Liver (tissue), 9 donors: ENCODE data around the gene MARVELD3. TPM values are rescaled to one million over a fixed set of nuclear protein-coding genes. Genes with fewer than 3 reads are reported as not detected.
"Not testable (repeated sequence)": the region's sequence is repeated elsewhere in the genome, so short reads cannot be mapped to it uniquely, and the experiment has no call there.

ENCODE experiments used
- DNase-seq: peaks from one replicate; pipeline ENCODE4 v3.0.0-alpha.2; 2017; ENCODE audit warnings: low spot score
- H3K27ac ChIP-seq, 2 donors: one replicate each; pipeline ENCODE4 v1.7.0; 2013; ENCODE audit warnings: inconsistent platforms in 2 of 2, low read length in 2 of 2, control low read depth in 1 of 2, low read depth in 1 of 2, mild to moderate bottlenecking in 1 of 2
- H3K27me3 ChIP-seq, 4 donors: one replicate each; pipeline versions ENCODE4 v1.6.1 to v1.7.0; 2013; ENCODE audit warnings: low read length in 3 of 4, inconsistent platforms in 1 of 4, mild to moderate bottlenecking in 1 of 4, moderate library complexity in 1 of 4; ENCODE audit not compliant: control insufficient read depth in 4 of 4, insufficient read depth in 4 of 4
- H3K36me3 ChIP-seq, 4 donors: one replicate each; pipeline versions ENCODE4 v1.6.1 to v1.7.0; 2013; ENCODE audit warnings: low read length in 3 of 4, mild to moderate bottlenecking in 3 of 4, low read depth in 1 of 4, moderate library complexity in 1 of 4; ENCODE audit not compliant: control insufficient read depth in 4 of 4, insufficient read depth in 3 of 4
- H3K4me1 ChIP-seq, 4 donors: one replicate each; pipeline versions ENCODE4 v1.6.1 to v1.7.0; 2013; ENCODE audit warnings: low read length in 3 of 4, mild to moderate bottlenecking in 3 of 4, moderate library complexity in 1 of 4; ENCODE audit not compliant: control insufficient read depth in 4 of 4, insufficient read depth in 4 of 4
- H3K4me3 ChIP-seq, 3 donors: one replicate each; pipeline versions ENCODE4 v1.6.1 to v1.7.0; 2013; ENCODE audit warnings: low read length in 3 of 3, control low read depth in 1 of 3, low read depth in 1 of 3, mild to moderate bottlenecking in 1 of 3
- H3K9ac ChIP-seq, 2 donors: one replicate each; pipeline ENCODE4 v1.7.0; 2013; ENCODE audit warnings: low read length in 2 of 2, mild to moderate bottlenecking in 2 of 2, moderate library complexity in 2 of 2, control low read depth in 1 of 2, low read depth in 1 of 2
- H3K9me3 ChIP-seq, 4 donors: one replicate each; pipeline versions ENCODE4 v1.6.1 to v1.7.0; 2013; ENCODE audit warnings: low read length in 3 of 4; ENCODE audit not compliant: control insufficient read depth in 4 of 4
- CTCF ChIP-seq: fragments of 150-350 bp; IDR thresholded peaks from 2 replicates; pipeline ENCODE4 v1.5.1; 2017; ENCODE audit warnings: improper control_type of control experiment, low read depth, low read length; ENCODE audit not compliant: missing input control
- EGR1 ChIP-seq, 2 donors: IDR thresholded peaks; 2 replicates each; pipeline ENCODE4 v1.6.1; 2016 to 2018; ENCODE audit warnings: antibody characterized with exemption in 2 of 2, low read depth in 2 of 2
- FOXA1 ChIP-seq: IDR thresholded peaks from 2 replicates; pipeline ENCODE4 v1.6.1; 2016; ENCODE audit warnings: antibody characterized with exemption
- FOXA2 ChIP-seq: IDR thresholded peaks from 2 replicates; pipeline ENCODE4 v1.6.1; 2016; ENCODE audit warnings: antibody characterized with exemption
- GABPA ChIP-seq, 2 donors: IDR thresholded peaks in 1 of 2; conservative IDR thresholded peaks in 1 of 2; 2 replicates each; pipeline ENCODE4 v1.6.1; 2016; ENCODE audit warnings: antibody characterized with exemption in 2 of 2, mild to moderate bottlenecking in 1 of 2, moderate library complexity in 1 of 2
- HNF4A ChIP-seq, 2 donors: conservative IDR thresholded peaks; 2 replicates each; pipeline ENCODE4 v1.6.1; 2016; ENCODE audit warnings: antibody characterized with exemption in 2 of 2, mild to moderate bottlenecking in 2 of 2
- HNF4G ChIP-seq: IDR thresholded peaks from 2 replicates; pipeline ENCODE4 v1.6.1; 2016; ENCODE audit warnings: antibody characterized with exemption
- JUND ChIP-seq, 2 donors: IDR thresholded peaks; 2 replicates each; pipeline ENCODE4 v1.6.1; 2016; ENCODE audit warnings: antibody characterized with exemption in 2 of 2
- NR2F2 ChIP-seq: IDR thresholded peaks from 2 replicates; pipeline ENCODE4 v1.6.1; 2016; ENCODE audit warnings: antibody characterized with exemption
- RAD21 ChIP-seq, 2 donors: IDR thresholded peaks; 2 replicates each; pipeline ENCODE4 v1.6.1; 2016; ENCODE audit warnings: antibody characterized with exemption in 2 of 2, mild to moderate bottlenecking in 2 of 2
- RXRA ChIP-seq, 2 donors: IDR thresholded peaks; 2 replicates each; pipeline ENCODE4 v1.6.1; 2017 to 2018; ENCODE audit warnings: antibody characterized with exemption in 2 of 2, mild to moderate bottlenecking in 1 of 2
- SP1 ChIP-seq: IDR thresholded peaks from 2 replicates; pipeline ENCODE4 v1.6.1; 2018; ENCODE audit warnings: antibody characterized with exemption, mild to moderate bottlenecking
- TAF1 ChIP-seq: conservative IDR thresholded peaks from 2 replicates; pipeline ENCODE4 v1.6.1; 2016; ENCODE audit warnings: antibody characterized with exemption, mild to moderate bottlenecking
- YY1 ChIP-seq: IDR thresholded peaks from 2 replicates; pipeline ENCODE4 v1.6.1; 2016; ENCODE audit warnings: antibody characterized with exemption, mild to moderate bottlenecking
- ZBTB33 ChIP-seq: IDR thresholded peaks from 2 replicates; pipeline ENCODE4 v1.6.1; 2016; ENCODE audit warnings: antibody characterized with exemption
- WGBS: extraction: QIAGEN DNeasy Blood & Tissue Kit; methylation state at CpG from one replicate; pipeline ENCODE4 v1.1.7; 2013; 5-methylcytosine and 5-hydroxymethylcytosine counted together
- polyA plus RNA-seq, 2 donors: library from polyadenylated mRNA; stranded (reverse) in 1 of 2; unstranded in 1 of 2; fragments of 200-250 nt in 1 of 2; fragments of >200 nt in 1 of 2; fragmentation: Nextera tagmentation in 1 of 2; extraction: Ambion mirVana in 1 of 2; gene quantifications; one replicate each; pipeline versions ENCODE4 v1.2.1 to v1.2.3, GENCODE V29; 2013 to 2015
- total RNA-seq, 2 donors: library from RNA; depleted of rRNA; stranded (reverse); fragments of >200 nt; gene quantifications; one replicate each; pipeline ENCODE4 v1.2.3, GENCODE V29; 2014
- TF ChIP-seq, protein P1 (sequence below): IDR thresholded peaks from 2 replicates; pipeline ENCODE4 v1.6.1; 2016; ENCODE audit warnings: antibody characterized with exemption
- TF ChIP-seq, protein P2 (sequence below): IDR thresholded peaks from 2 replicates; pipeline ENCODE4 v1.6.1; 2016; ENCODE audit warnings: antibody characterized with exemption, mild to moderate bottlenecking
- TF ChIP-seq, protein P3 (sequence below): IDR thresholded peaks from 2 replicates; pipeline ENCODE4 v1.6.1; 2016; ENCODE audit warnings: antibody characterized with exemption
- donor health status: healthy.
- donor health status: healthy.
- donor health status: healthy.
- donor health status: healthy.
- donor health status: healthy.

The MARVELD3 gene
- total and polyA plus RNA-seq, 4 donors: 1.8 to 4.9 (median 4.1) TPM

DNA sequence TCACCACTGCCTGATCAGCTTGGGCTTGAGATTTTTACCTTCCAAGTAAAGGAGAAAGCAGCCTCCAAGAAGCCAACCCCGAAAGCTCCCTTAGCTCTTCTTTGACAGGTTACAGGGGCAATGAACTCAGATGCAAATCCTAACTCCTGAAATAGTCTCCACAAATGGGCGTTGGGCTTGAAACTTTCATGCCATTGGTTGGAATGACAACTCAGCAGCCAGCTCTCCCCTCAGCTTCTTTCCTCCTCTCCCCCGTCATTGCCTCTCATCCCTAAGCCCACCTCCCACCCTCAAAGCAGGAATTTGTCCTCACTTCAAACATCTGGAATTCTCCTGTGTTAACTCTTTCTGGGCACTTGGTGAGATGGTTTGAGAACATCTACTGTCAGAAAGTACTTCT is 49.0 kb upstream of the MARVELD3 start, which contains the start of gene TAT:
Gene TAT (minus strand): TSS at position 122 of the 400 bp plus-strand sequence. CDS start 677 bp downstream, outside the sequence.
- H3K27ac ChIP-seq: peak within 1 kb of the TSS; percentile 94 to 95
- H3K36me3 ChIP-seq: peaks cover 0 to 8% (median 2%) of the 10 kb centered on the region in 4 donors
- DNase-seq: no peak
- no peak for TF ChIP-seq GABPA (IDR thresholded peaks at IDR 0.05 in 1 of 2, conservative IDR thresholded peaks at IDR 0.05 in 1 of 2)
- TF ChIP-seq HNF4A (conservative IDR thresholded peaks at IDR 0.05): peak; percentile 71 to 80
- no peak for TF ChIP-seq ZBTB33
- TF ChIP-seq EGR1 (IDR thresholded peaks at IDR 0.05; ENCODE audit: low read depth in 2 of 2): peak in 1 of 2 donors; percentile 36
- peak; percentile 61 to 62 for TF ChIP-seq JUND (IDR thresholded peaks at IDR 0.05)
- peak; percentile 89 for TF ChIP-seq SP1
- TF ChIP-seq FOXA1: no peak
- TF ChIP-seq, protein P1, sequence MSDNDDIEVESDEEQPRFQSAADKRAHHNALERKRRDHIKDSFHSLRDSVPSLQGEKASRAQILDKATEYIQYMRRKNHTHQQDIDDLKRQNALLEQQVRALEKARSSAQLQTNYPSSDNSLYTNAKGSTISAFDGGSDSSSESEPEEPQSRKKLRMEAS: peak; percentile 57
- TF ChIP-seq RXRA (IDR thresholded peaks at IDR 0.05): peak; percentile 89 to 94
- TF ChIP-seq, protein P2, sequence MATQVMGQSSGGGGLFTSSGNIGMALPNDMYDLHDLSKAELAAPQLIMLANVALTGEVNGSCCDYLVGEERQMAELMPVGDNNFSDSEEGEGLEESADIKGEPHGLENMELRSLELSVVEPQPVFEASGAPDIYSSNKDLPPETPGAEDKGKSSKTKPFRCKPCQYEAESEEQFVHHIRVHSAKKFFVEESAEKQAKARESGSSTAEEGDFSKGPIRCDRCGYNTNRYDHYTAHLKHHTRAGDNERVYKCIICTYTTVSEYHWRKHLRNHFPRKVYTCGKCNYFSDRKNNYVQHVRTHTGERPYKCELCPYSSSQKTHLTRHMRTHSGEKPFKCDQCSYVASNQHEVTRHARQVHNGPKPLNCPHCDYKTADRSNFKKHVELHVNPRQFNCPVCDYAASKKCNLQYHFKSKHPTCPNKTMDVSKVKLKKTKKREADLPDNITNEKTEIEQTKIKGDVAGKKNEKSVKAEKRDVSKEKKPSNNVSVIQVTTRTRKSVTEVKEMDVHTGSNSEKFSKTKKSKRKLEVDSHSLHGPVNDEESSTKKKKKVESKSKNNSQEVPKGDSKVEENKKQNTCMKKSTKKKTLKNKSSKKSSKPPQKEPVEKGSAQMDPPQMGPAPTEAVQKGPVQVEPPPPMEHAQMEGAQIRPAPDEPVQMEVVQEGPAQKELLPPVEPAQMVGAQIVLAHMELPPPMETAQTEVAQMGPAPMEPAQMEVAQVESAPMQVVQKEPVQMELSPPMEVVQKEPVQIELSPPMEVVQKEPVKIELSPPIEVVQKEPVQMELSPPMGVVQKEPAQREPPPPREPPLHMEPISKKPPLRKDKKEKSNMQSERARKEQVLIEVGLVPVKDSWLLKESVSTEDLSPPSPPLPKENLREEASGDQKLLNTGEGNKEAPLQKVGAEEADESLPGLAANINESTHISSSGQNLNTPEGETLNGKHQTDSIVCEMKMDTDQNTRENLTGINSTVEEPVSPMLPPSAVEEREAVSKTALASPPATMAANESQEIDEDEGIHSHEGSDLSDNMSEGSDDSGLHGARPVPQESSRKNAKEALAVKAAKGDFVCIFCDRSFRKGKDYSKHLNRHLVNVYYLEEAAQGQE: peak; percentile 97
- peak; percentile 57 for TF ChIP-seq YY1
- peak; percentile 98 for TF ChIP-seq TAF1
- TF ChIP-seq NR2F2: no peak
- TF ChIP-seq CTCF: no peak
- TF ChIP-seq RAD21 (IDR thresholded peaks at IDR 0.05): peak; percentile 38 to 63
- TF ChIP-seq FOXA2: peak; percentile 13
- TF ChIP-seq, protein P3, sequence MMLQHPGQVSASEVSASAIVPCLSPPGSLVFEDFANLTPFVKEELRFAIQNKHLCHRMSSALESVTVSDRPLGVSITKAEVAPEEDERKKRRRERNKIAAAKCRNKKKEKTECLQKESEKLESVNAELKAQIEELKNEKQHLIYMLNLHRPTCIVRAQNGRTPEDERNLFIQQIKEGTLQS: peak; percentile 17
- no peak for TF ChIP-seq HNF4G
- peak within 1 kb of the TSS; percentile 44 to 89 (median 80) for H3K4me3 ChIP-seq
- no peaks in the 10 kb centered on the region for H3K27me3 ChIP-seq
- WGBS: 16% methylated on average over 3 of the region's 3 CpGs
- no peaks in the 10 kb centered on the region for H3K9me3 ChIP-seq
- H3K4me1 ChIP-seq: peaks cover 5 to 45% (median 13%) of the 10 kb centered on the region in 4 donors
- peak within 1 kb of the TSS; percentile 85 to 100 for H3K9ac ChIP-seq

DNA sequence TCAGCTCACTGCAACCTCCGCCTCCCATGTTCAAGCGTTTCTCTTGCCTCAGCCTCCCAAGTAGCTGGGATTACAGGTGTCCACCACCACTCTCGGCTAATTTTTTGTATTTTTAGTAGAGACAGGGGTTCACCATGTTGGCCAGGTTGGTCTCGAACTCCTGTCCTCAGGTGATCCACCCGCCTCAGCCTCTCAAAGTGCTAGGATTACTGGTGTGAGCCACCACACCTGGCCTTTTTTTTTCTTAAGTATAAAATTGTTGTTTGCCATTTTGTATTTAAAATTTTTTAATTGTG is 43.5 kb upstream of the MARVELD3 start:
- peaks cover 3 to 31% (median 8%) of the 10 kb centered on the region in 4 donors for H3K4me1 ChIP-seq
- not testable (repeated sequence) for H3K4me3 ChIP-seq, H3K9ac ChIP-seq, H3K9me3 ChIP-seq, DNase-seq, H3K27me3 ChIP-seq, H3K36me3 ChIP-seq
- WGBS: 87% methylated on average over 5 of the region's 5 CpGs
- peak overlapping the region; percentile 84 to 92 for H3K27ac ChIP-seq
